Right hindlimb (tissue), 1 donor: ENCODE results near the gene AFF1.

ENCODE experiments used
- DNase-seq: peaks from one replicate; pipeline ENCODE4 v3.0.0-alpha.2; 2018

Gene AFF1

GRCh38 chr4:86950831-86951525, 16.2 kb downstream of the AFF1 start:
- DNase-seq: no peak

GRCh38 chr4:86955888-86956451, 21.2 kb downstream of the AFF1 start:
- DNase-seq: no peak

- DNase-seq: no peak
Observed at GRCh38 chr4:86957215-86957614, 22.4 kb downstream of the AFF1 start.

GRCh38 chr4:86959588-86960500, 25.0 kb downstream of the AFF1 start:
- no peak for DNase-seq

- no peak for DNase-seq
Observed at GRCh38 chr4:86960557-86960961, 25.7 kb downstream of the AFF1 start.

GRCh38 chr4:86961116-86961515, 26.3 kb downstream of the AFF1 start:
- DNase-seq: no peak

- DNase-seq: no peak
Observed at GRCh38 chr4:86961605-86962295, 26.9 kb downstream of the AFF1 start.

- DNase-seq: no peak
Observed at GRCh38 chr4:86963697-86964096, 28.9 kb downstream of the AFF1 start.

GRCh38 chr4:86965019-86965976, 30.5 kb downstream of the AFF1 start:
- no peak for DNase-seq

- no peak for DNase-seq
Observed at GRCh38 chr4:86967073-86967472, 32.3 kb downstream of the AFF1 start.

GRCh38 chr4:86967798-86968197, 33.0 kb downstream of the AFF1 start:
- DNase-seq: no peak

- DNase-seq: no peak
Observed at GRCh38 chr4:86968547-86968946, 33.7 kb downstream of the AFF1 start.

GRCh38 chr4:86970447-86971354, 35.9 kb downstream of the AFF1 start:
- DNase-seq: no peak

- no peak for DNase-seq
Observed at GRCh38 chr4:86971355-86971683, 36.5 kb downstream of the AFF1 start.

GRCh38 chr4:86972997-86973396, 38.2 kb downstream of the AFF1 start:
- DNase-seq: no peak

GRCh38 chr4:86973668-86974067, 38.9 kb downstream of the AFF1 start:
- DNase-seq: no peak

GRCh38 chr4:86974551-86974994, 39.8 kb downstream of the AFF1 start:
- no peak for DNase-seq

- DNase-seq: no peak
Observed at GRCh38 chr4:86975927-86976326, 41.1 kb downstream of the AFF1 start.

- no peak for DNase-seq
Observed at GRCh38 chr4:86976801-86977485, 42.1 kb downstream of the AFF1 start.

- DNase-seq: no peak
Observed at GRCh38 chr4:86977621-86978184, 42.9 kb downstream of the AFF1 start.
